NCI-H1417 treated with DMSO at 0.1 percent for 48 hours (cell line): Measurements from ENCODE around the gene MAP3K9.

Experiments
- DNase-seq: peaks from one replicate; lab custom pipeline; 2025; lab: John Stamatoyannopoulos, UW

The MAP3K9 gene

GRCh38 chr14:70821584-70822529 is 12.5 kb upstream of the MAP3K9 start:
- DNase-seq = no peak

- no peak for DNase-seq
Observed at GRCh38 chr14:70816525-70816924, 7.2 kb upstream of the MAP3K9 start.

GRCh38 chr14:70814466-70814865 is 5.2 kb upstream of the MAP3K9 start:
- DNase-seq = no peak

- DNase-seq = no peak
Observed at GRCh38 chr14:70812124-70812818, 3.0 kb upstream of the MAP3K9 start.

- no peak for DNase-seq
Observed at GRCh38 chr14:70811578-70811977, 2.3 kb upstream of the MAP3K9 start.

- no peak for DNase-seq
Observed at GRCh38 chr14:70811050-70811449, 1.7 kb upstream of the MAP3K9 start.

- DNase-seq = no peak
Observed at GRCh38 chr14:70810621-70811020, 1.3 kb upstream of the MAP3K9 start.

- no peak for DNase-seq
Observed at GRCh38 chr14:70808416-70809224, 693 bp downstream of the MAP3K9 start.

GRCh38 chr14:70807898-70808415 is 1.4 kb downstream of the MAP3K9 start:
- DNase-seq = no peak

- DNase-seq = no peak
Observed at GRCh38 chr14:70804556-70805162, 4.7 kb downstream of the MAP3K9 start.

GRCh38 chr14:70803321-70804310 is 5.7 kb downstream of the MAP3K9 start:
- DNase-seq = no peak

GRCh38 chr14:70802379-70802778 is 6.9 kb downstream of the MAP3K9 start:
- no peak for DNase-seq

- no peak for DNase-seq
Observed at GRCh38 chr14:70801836-70802235, 7.5 kb downstream of the MAP3K9 start.

GRCh38 chr14:70796551-70796950 is 12.8 kb downstream of the MAP3K9 start:
- no peak for DNase-seq

GRCh38 chr14:70794294-70794693 is 15.0 kb downstream of the MAP3K9 start:
- DNase-seq = no peak

- no peak for DNase-seq
Observed at GRCh38 chr14:70793637-70794036, 15.7 kb downstream of the MAP3K9 start.

GRCh38 chr14:70792939-70793338 is 16.4 kb downstream of the MAP3K9 start:
- DNase-seq = no peak

- DNase-seq = no peak
Observed at GRCh38 chr14:70791971-70792370, 17.3 kb downstream of the MAP3K9 start.

- DNase-seq = no peak
Observed at GRCh38 chr14:70789961-70790360, 19.4 kb downstream of the MAP3K9 start.

GRCh38 chr14:70789361-70789760 is 20.0 kb downstream of the MAP3K9 start:
- DNase-seq = no peak
